ENCODE results near the gene PEAK1. TPM values are rescaled to one million over a fixed set of nuclear protein-coding genes. Genes with fewer than 3 reads are reported as not detected.
A peak's percentile ranks its signal among the peaks of the same experiment; 100 is the strongest.

PEAK1 gene
- total RNA-seq, 1 experiment from 2014 or later = 18.4 TPM

DNA sequence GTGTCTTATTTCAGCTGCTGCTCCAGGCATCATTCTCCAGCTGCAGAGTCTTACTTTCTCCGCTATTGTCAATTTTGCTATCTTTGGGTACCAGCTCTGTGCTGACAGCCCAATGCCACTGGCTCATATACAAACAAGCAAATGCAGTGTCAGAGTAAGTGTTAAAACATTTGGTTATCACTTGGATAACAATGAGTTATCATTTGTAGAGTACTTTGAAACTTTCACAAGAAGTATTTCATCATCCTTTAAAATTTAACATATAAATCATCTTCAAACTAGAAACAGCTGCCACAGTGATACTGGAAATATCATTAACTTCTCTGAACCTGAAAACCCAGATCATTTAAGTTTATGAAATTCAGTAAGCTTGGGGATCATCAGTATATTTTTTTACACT lies 362.8 kb downstream of the PEAK1 start:
- Histone ChIP-seq H3K4me3 (ENCODE audit: low read depth, low read length) (no peak overlapping the region), H3K36me3 (ENCODE audit: control insufficient read depth, insufficient read depth, low read length) (no peaks in the 10 kb centered on the region; the same call in 1 of the 2 replicates), H3K4me1 (peaks cover 60% of the 10 kb centered on the region), H3K27me3 (replicated peaks; ENCODE audit: control insufficient read depth, insufficient read depth, low read length) (no peaks in the 10 kb centered on the region), H3K9me3 (no peaks in the 10 kb centered on the region)
- TF ChIP-seq, protein P1, sequence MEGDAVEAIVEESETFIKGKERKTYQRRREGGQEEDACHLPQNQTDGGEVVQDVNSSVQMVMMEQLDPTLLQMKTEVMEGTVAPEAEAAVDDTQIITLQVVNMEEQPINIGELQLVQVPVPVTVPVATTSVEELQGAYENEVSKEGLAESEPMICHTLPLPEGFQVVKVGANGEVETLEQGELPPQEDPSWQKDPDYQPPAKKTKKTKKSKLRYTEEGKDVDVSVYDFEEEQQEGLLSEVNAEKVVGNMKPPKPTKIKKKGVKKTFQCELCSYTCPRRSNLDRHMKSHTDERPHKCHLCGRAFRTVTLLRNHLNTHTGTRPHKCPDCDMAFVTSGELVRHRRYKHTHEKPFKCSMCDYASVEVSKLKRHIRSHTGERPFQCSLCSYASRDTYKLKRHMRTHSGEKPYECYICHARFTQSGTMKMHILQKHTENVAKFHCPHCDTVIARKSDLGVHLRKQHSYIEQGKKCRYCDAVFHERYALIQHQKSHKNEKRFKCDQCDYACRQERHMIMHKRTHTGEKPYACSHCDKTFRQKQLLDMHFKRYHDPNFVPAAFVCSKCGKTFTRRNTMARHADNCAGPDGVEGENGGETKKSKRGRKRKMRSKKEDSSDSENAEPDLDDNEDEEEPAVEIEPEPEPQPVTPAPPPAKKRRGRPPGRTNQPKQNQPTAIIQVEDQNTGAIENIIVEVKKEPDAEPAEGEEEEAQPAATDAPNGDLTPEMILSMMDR (IDR thresholded peaks at IDR 0.05; ENCODE audit: insufficient read depth in 1 of 2, low read depth in 1 of 2, low read length in 1 of 2, severe bottlenecking in 1 of 2, unreplicated experiment in 1 of 2) = no peak
- peaks cover 30% of the 10 kb centered on the region for H3K4me1 Mint-ChIP-seq (ENCODE audit: low read depth, unreplicated experiment)
- no TSS peak for BruUV-seq (replicated peaks)
- no peak for DNase-seq
- H3K27ac Mint-ChIP-seq (ENCODE audit: unreplicated experiment) = peak overlapping the region; percentile 11
- intact Hi-C loops (cut with micrococcal nuclease; ENCODE audit: unreplicated experiment) = loop anchor here (1.0 kb wide), 1 partner anchor 10 kb away; no protein-coding TSS in a partner anchor
- no peaks in the 10 kb centered on the region for H3K9me3 Mint-ChIP-seq (ENCODE audit: unreplicated experiment)
- H3K27me3 Mint-ChIP-seq (ENCODE audit: insufficient read depth, unreplicated experiment) = no peaks in the 10 kb centered on the region
- ChIA-PET CTCF (interaction anchor here (0.9 kb wide), 1 partner anchor 14 kb away, joined by 4 read pairs; the partner anchor contains the start of gene TSPAN3), POLR2A (no interaction called here)
- peaks cover 25% of the 10 kb centered on the region for H3K36me3 Mint-ChIP-seq (ENCODE audit: insufficient read depth, unreplicated experiment)
- H3K4me3 Mint-ChIP-seq (ENCODE audit: unreplicated experiment) = no peak overlapping the region

DNA sequence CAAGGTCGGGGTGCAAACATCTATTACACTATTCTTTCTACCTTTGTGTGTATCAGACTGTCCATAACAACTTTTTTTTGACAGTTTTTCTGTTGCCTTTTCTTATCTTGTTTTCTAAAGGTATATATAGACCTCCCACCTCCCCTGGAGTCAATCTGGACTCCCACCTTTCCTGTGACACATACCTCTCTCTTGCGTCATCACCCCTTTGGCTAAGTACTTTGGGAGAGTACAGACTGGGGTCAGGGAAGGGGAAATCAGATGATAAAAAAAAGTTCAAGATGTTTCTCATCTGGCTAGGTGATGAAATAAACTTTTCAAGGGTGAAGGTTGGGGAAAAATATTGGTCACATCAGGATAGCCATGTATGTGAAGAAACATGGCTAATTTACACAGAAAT lies 366.2 kb downstream of the PEAK1 start:
- POLR2A ChIA-PET = no interaction called here

GRCh38 chr15:77052556-77052955 lies 367.3 kb downstream of the PEAK1 start:
- ChIA-PET POLR2A (no interaction called here), CTCF (interaction anchor here (0.6 kb wide), 1 partner anchor 536 kb away, joined by 3 read pairs; no protein-coding TSS in a partner anchor)
- H3K36me3 ChIP-seq (ENCODE audit: control insufficient read depth, insufficient read depth, low read length) = no peaks in the 10 kb centered on the region; the same call in 1 of the 2 replicates
- H3K36me3 Mint-ChIP-seq (ENCODE audit: insufficient read depth, unreplicated experiment) = peaks cover 43% of the 10 kb centered on the region
- H3K4me3 Mint-ChIP-seq (ENCODE audit: unreplicated experiment) = no peak overlapping the region
- H3K9me3 ChIP-seq = no peaks in the 10 kb centered on the region
- no peaks in the 10 kb centered on the region for H3K27me3 Mint-ChIP-seq (ENCODE audit: insufficient read depth, unreplicated experiment)
- intact Hi-C loops (cut with micrococcal nuclease; ENCODE audit: unreplicated experiment) = no loop called here
- no peaks in the 10 kb centered on the region for H3K9me3 Mint-ChIP-seq (ENCODE audit: unreplicated experiment)
- peaks cover 40% of the 10 kb centered on the region for H3K4me1 ChIP-seq
- no peak overlapping the region for H3K27ac Mint-ChIP-seq (ENCODE audit: unreplicated experiment)
- no peaks in the 10 kb centered on the region for H3K27me3 ChIP-seq (replicated peaks; ENCODE audit: control insufficient read depth, insufficient read depth, low read length)
- no peak overlapping the region for H3K4me3 ChIP-seq (ENCODE audit: low read depth, low read length)
- DNase-seq = no peak
- BruUV-seq (replicated peaks) = no TSS peak
- peaks cover 17% of the 10 kb centered on the region for H3K4me1 Mint-ChIP-seq (ENCODE audit: low read depth, unreplicated experiment)
- TF ChIP-seq, protein P1 (IDR thresholded peaks at IDR 0.05; ENCODE audit: insufficient read depth in 1 of 2, low read depth in 1 of 2, low read length in 1 of 2, severe bottlenecking in 1 of 2, unreplicated experiment in 1 of 2) = no peak

More for the DNA sequence above, 366.2 kb downstream of the PEAK1 start:
- intact Hi-C loops (cut with micrococcal nuclease; ENCODE audit: unreplicated experiment) = no loop called here
- H3K4me3 ChIP-seq (ENCODE audit: low read depth, low read length) = no peak overlapping the region
- peaks cover 28% of the 10 kb centered on the region for H3K4me1 Mint-ChIP-seq (ENCODE audit: low read depth, unreplicated experiment)
- TF ChIP-seq, protein P1 (IDR thresholded peaks at IDR 0.05; ENCODE audit: insufficient read depth in 1 of 2, low read depth in 1 of 2, low read length in 1 of 2, severe bottlenecking in 1 of 2, unreplicated experiment in 1 of 2) = no peak
- H3K4me3 Mint-ChIP-seq (ENCODE audit: unreplicated experiment) = no peak overlapping the region
- peaks cover 51% of the 10 kb centered on the region for H3K4me1 ChIP-seq
- no peak for DNase-seq
- H3K36me3 ChIP-seq (ENCODE audit: control insufficient read depth, insufficient read depth, low read length) = no peaks in the 10 kb centered on the region; the same call in 1 of the 2 replicates
- no peaks in the 10 kb centered on the region for H3K27me3 ChIP-seq (replicated peaks; ENCODE audit: control insufficient read depth, insufficient read depth, low read length)
- no peaks in the 10 kb centered on the region for H3K9me3 Mint-ChIP-seq (ENCODE audit: unreplicated experiment)
- CTCF ChIA-PET = no interaction called here
- H3K27me3 Mint-ChIP-seq (ENCODE audit: insufficient read depth, unreplicated experiment) = no peaks in the 10 kb centered on the region
- H3K27ac Mint-ChIP-seq (ENCODE audit: unreplicated experiment) = no peak overlapping the region
- no TSS peak for BruUV-seq (replicated peaks)
- peaks cover 42% of the 10 kb centered on the region for H3K36me3 Mint-ChIP-seq (ENCODE audit: insufficient read depth, unreplicated experiment)
- no peaks in the 10 kb centered on the region for H3K9me3 ChIP-seq

Other genes starting within 250 kb of the PEAK1 start
- 27.0 and 34.0 TPM in 2 replicates for gene HMG20A, start 784 bp upstream of the PEAK1 start, total RNA-seq (2022)
- gene LINGO1, start 212.8 kb upstream of the PEAK1 start, total RNA-seq (2022) = 1.3 and 1.4 TPM in 2 replicates